IgD-negative memory B cell (primary cell): Measurements from ENCODE around the gene YEATS2. TPM values are rescaled to one million over a fixed set of nuclear protein-coding genes. Genes with fewer than 3 reads are reported as not detected.

Experiments used
- H3K27ac Mint-ChIP-seq, 3 donors: one replicate each; pipeline ENCODE4 v1.8.0; 2020 to 2022; ENCODE audit warnings: mild to moderate bottlenecking in 3 of 3, mixed read lengths in 3 of 3, moderate library complexity in 1 of 3
- H3K27me3 Mint-ChIP-seq: one replicate; pipeline ENCODE4 v1.8.0; 2021; ENCODE audit warnings: mixed read lengths
- H3K36me3 Mint-ChIP-seq: one replicate; pipeline ENCODE4 v1.8.0; 2020; ENCODE audit warnings: mild to moderate bottlenecking, mixed read lengths
- H3K4me1 Mint-ChIP-seq, 3 donors: one replicate each; pipeline ENCODE4 v1.8.0; 2020 to 2022; ENCODE audit warnings: mixed read lengths in 3 of 3, mild to moderate bottlenecking in 1 of 3
- H3K4me3 Mint-ChIP-seq, 4 donors: one replicate each; pipeline ENCODE4 v1.8.0; 2020 to 2022; ENCODE audit warnings: mild to moderate bottlenecking in 4 of 4, mixed read lengths in 4 of 4, moderate library complexity in 3 of 4
- H3K9me3 Mint-ChIP-seq, 3 donors: one replicate each; pipeline ENCODE4 v1.8.0; 2020 to 2021; ENCODE audit warnings: mixed read lengths in 3 of 3, mild to moderate bottlenecking in 1 of 3
- polyA plus RNA-seq: library from polyadenylated mRNA; unstranded; fragments of 300-500 nt; fragmentation: Illumina TruSeq; gene quantifications from one replicate; pipeline ENCODE4 v1.2.3, GENCODE V29; 2021

YEATS2 gene
- polyA plus RNA-seq, 1 donor from 2014 or later: 7.2 TPM

DNA sequence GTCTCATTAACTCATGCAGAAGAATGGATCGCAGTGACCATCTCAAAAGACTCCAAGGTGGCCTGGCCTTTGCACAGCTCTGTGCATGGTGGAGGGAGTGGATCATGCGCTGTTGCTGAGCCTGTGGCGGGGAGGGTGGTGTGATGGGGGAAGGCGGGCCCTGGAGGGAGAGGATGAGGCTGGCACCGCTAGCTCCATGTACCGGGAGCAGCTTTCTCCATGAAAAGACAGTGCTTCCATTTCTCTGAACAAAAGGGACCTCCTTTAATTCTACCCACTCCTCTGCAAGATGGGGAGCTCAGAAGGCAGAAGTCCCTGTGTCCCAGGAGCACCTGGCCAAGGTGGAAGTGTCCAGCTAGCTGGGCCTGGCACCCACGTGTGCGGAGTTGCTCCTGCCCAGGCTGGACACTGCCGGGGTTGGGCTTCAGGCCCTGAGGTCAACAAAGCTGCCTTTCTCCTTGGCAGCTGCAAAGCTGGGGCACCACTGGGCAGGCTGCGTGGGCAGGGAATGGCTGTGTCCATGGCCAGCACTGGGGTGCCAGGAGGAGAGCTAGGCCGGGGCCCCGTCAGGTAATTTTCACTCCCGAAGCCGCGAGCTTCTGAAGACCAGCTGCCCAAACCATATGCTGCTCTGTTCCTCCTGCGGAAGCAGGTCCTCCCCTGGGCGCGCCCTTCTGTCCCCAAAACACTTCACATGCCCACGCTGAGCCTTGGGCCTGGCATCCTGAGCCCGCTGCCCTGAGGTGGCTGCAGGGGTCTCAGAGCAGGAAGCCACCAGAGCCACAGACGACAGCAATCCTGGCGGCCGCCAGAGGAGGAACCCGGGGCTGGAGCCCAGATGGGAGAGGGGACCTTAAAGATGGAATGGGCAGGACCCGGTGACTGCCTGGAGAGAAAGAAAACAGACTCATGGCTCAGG, 121.4 kb downstream of the YEATS2 start:
- no peaks in the 10 kb centered on the region for H3K9me3 Mint-ChIP-seq
- H3K4me3 Mint-ChIP-seq: no peak overlapping the region

GRCh38 chr3:183819831-183820230, 122.2 kb downstream of the YEATS2 start:
- Mint-ChIP-seq H3K27ac (peak overlapping the region in 1 of 3 donors; percentile 45), H3K4me3 (no peak overlapping the region), H3K4me1 (peaks cover 5 to 10% (median 8%) of the 10 kb centered on the region in 3 donors), H3K27me3 (peaks cover 7% of the 10 kb centered on the region), H3K36me3 (peaks cover 2% of the 10 kb centered on the region), H3K9me3 (no peaks in the 10 kb centered on the region)

More for the DNA sequence above, 121.4 kb downstream of the YEATS2 start:
- Mint-ChIP-seq H3K27me3 (peaks cover 2% of the 10 kb centered on the region), H3K4me1 (peaks cover under 1 to 6% (median 1%) of the 10 kb centered on the region in 3 donors), H3K36me3 (peaks cover 2% of the 10 kb centered on the region), H3K27ac (no peak overlapping the region)

GRCh38 chr3:183822631-183823030, 125.0 kb downstream of the YEATS2 start:
- H3K4me3 Mint-ChIP-seq: peak overlapping the region in 1 of 4 donors; percentile 46
- H3K9me3 Mint-ChIP-seq: no peaks in the 10 kb centered on the region
- peaks cover 5 to 12% (median 11%) of the 10 kb centered on the region in 3 donors for H3K4me1 Mint-ChIP-seq
- H3K27me3 Mint-ChIP-seq: peaks cover 7% of the 10 kb centered on the region
- peak overlapping the region in 1 of 3 donors; percentile 85 for H3K27ac Mint-ChIP-seq
- H3K36me3 Mint-ChIP-seq: no peaks in the 10 kb centered on the region

DNA sequence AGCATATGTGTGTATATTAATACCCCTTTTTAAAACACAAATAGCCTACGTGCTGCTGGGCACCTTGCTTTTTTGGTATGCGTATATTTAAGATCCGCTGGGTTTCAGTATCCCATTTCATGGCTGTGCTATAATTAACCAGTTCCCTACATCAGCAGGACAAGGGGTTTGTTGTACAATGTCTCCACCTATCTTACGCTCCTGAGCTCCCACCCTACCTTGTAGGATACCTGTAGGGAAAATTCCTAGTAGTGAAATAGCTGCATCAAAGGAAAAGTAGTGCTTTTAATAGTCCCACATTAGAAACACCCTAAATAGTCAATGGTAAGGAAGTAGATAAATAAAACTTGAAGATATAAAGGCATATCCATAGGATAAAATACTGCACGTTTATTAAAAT, 126.4 kb downstream of the YEATS2 start:
- Mint-ChIP-seq H3K9me3 (no peaks in the 10 kb centered on the region), H3K27me3 (peaks cover 7% of the 10 kb centered on the region), H3K4me3 (peak overlapping the region; percentile 77 to 89 (median 84))

GRCh38 chr3:183824761-183825455, 127.3 kb downstream of the YEATS2 start:
- no peak overlapping the region for H3K27ac Mint-ChIP-seq
- H3K27me3 Mint-ChIP-seq: peaks cover 7% of the 10 kb centered on the region
- peaks cover 5 to 12% (median 11%) of the 10 kb centered on the region in 3 donors for H3K4me1 Mint-ChIP-seq
- peak overlapping the region; percentile 77 to 89 (median 84) for H3K4me3 Mint-ChIP-seq
- H3K36me3 Mint-ChIP-seq: no peaks in the 10 kb centered on the region
- H3K9me3 Mint-ChIP-seq: no peaks in the 10 kb centered on the region

More for the DNA sequence above, 126.4 kb downstream of the YEATS2 start:
- Mint-ChIP-seq H3K36me3 (no peaks in the 10 kb centered on the region), H3K27ac (no peak overlapping the region), H3K4me1 (peaks cover 5 to 12% (median 11%) of the 10 kb centered on the region in 3 donors)

DNA sequence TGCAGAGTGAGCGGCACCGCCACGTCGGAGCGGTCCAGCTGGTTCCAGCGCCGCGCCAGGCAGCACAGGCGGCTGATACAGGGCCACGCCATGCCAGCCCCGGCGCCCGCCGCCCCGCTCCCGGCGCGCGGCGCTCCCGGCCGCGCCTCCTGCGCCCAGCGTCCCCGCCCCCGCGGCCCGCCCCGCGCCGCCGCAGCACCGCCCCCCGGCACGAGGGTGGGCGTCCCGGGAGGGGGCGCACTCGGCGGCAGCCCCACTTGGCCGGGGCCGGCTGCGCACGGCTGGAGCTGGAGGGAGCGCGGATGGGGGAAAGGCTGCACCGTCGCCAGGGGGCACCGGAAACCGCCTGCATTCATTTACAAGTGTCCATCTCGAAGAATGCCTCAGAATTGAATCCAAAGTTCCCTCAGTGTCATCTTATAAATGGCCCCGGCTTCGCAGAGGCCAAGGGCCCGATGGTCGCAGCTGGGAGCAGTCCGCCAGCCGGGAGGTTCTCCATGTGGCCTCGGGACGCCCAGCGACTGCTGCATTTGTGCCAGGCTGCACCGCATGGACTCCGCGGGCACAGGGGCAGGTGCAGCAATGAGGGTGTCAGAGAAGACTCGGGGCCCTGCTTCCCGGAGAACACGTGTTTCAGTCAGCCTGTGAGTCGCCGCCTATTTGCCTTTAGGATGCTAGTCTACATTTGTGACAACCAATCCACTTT, 128.0 kb downstream of the YEATS2 start, which contains the start of gene MAP6D1:
MAP6D1 (minus strand) TSS at position 122 of the 706 bp plus-strand sequence; CDS start at position 92, 30 bp downstream.
- Mint-ChIP-seq H3K36me3 (no peaks in the 10 kb centered on the region), H3K9me3 (no peaks in the 10 kb centered on the region), H3K27me3 (peaks cover 7% of the 10 kb centered on the region), H3K4me3 (peak within 1 kb of the TSS; percentile 80 to 89 (median 87)), H3K4me1 (peaks cover 5 to 12% (median 11%) of the 10 kb centered on the region in 3 donors), H3K27ac (peak within 1 kb of the TSS in 1 of 3 donors; percentile 39)

GRCh38 chr3:183826448-183827250, 129.1 kb downstream of the YEATS2 start:
- Mint-ChIP-seq H3K9me3 (no peaks in the 10 kb centered on the region), H3K4me3 (peak overlapping the region; percentile 80 to 87 (median 84)), H3K4me1 (peaks cover 5 to 12% (median 11%) of the 10 kb centered on the region in 3 donors), H3K36me3 (no peaks in the 10 kb centered on the region), H3K27ac (peak overlapping the region in 2 of 3 donors; percentile 22 to 39), H3K27me3 (peaks cover 7% of the 10 kb centered on the region)

DNA sequence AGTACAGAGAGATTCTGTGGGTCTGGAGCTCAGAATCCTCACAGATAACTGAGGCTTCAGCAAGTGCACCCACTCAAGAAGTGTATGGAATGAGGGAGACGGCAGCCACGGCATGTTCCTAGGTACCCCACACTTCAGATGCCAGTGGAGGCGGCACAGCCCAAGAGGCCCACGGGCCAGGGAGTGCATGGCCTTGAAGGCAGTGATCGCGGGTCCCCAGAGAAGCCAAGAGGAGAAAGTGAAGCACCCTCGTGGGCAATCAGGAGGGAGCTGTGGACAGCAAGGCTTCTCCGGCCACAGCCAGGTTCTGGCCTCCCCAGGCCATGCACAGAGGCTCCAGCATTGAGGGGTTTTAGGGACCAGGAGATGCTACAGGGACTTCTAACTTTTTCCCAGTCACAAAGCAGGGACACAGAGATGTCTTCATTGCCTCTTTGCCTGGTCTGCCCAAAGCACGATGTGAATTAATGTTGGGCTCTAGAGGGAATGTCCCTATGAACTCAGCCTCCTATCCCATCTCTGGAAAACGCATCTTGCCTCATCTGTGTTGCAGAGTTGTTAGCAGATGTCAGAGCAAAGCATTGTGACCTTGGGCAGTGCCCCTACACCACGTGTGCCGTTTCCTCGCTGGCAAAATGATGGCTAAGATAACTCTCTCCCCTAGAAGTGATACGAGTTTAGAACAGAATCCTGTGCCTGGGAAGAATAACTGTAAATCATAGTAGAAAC, 130.4 kb downstream of the YEATS2 start:
- Mint-ChIP-seq H3K4me1 (peaks cover 5 to 12% (median 11%) of the 10 kb centered on the region in 3 donors), H3K9me3 (no peaks in the 10 kb centered on the region), H3K36me3 (no peaks in the 10 kb centered on the region), H3K4me3 (peak overlapping the region in 1 of 4 donors; percentile 45), H3K27me3 (peaks cover 7% of the 10 kb centered on the region), H3K27ac (peak overlapping the region in 1 of 3 donors; percentile 9)

DNA sequence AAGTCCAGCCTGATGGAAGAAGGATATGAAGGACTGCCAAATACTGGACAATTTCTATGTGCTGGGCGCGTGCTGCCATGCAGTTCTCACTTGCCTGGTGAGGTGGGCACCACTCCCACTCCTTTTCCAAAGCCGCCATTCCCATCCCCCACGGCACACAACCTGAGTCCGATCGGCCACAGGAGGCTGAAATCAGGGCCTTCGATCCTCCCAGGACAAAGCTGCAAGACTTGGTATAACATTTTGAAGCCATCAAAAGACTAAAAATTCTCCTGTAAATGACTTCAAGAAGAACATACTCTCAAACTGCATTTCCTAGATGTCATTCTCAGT, 130.9 kb downstream of the YEATS2 start:
- Mint-ChIP-seq H3K4me1 (peaks cover 5 to 12% (median 11%) of the 10 kb centered on the region in 3 donors), H3K36me3 (peaks cover 2% of the 10 kb centered on the region), H3K4me3 (peak overlapping the region in 2 of 4 donors; percentile 15 to 45), H3K9me3 (no peaks in the 10 kb centered on the region), H3K27ac (peak overlapping the region in 1 of 3 donors; percentile 9), H3K27me3 (peaks cover 7% of the 10 kb centered on the region)

GRCh38 chr3:183829466-183829865, 131.9 kb downstream of the YEATS2 start:
- Mint-ChIP-seq H3K4me3 (peak overlapping the region in 1 of 4 donors; percentile 18), H3K36me3 (peaks cover 5% of the 10 kb centered on the region), H3K4me1 (peaks cover 0 to 5% (median 3%) of the 10 kb centered on the region in 3 donors), H3K9me3 (no peaks in the 10 kb centered on the region), H3K27ac (no peak overlapping the region), H3K27me3 (peaks cover under 1% of the 10 kb centered on the region)

- H3K4me1 Mint-ChIP-seq: peaks cover 0 to 3% (median 2%) of the 10 kb centered on the region in 3 donors
- no peaks in the 10 kb centered on the region for H3K9me3 Mint-ChIP-seq
- peaks cover 5% of the 10 kb centered on the region for H3K36me3 Mint-ChIP-seq
- no peak overlapping the region for H3K4me3 Mint-ChIP-seq
- H3K27ac Mint-ChIP-seq: no peak overlapping the region
- H3K27me3 Mint-ChIP-seq: no peaks in the 10 kb centered on the region
Observed at GRCh38 chr3:183830187-183830586, 132.6 kb downstream of the YEATS2 start.

GRCh38 chr3:183833516-183833915, 135.9 kb downstream of the YEATS2 start:
- Mint-ChIP-seq H3K27me3 (no peaks in the 10 kb centered on the region), H3K27ac (peak overlapping the region in 1 of 3 donors; percentile 16), H3K4me1 (no peaks in the 10 kb centered on the region), H3K9me3 (no peaks in the 10 kb centered on the region), H3K36me3 (peaks cover 7% of the 10 kb centered on the region), H3K4me3 (no peak overlapping the region)

DNA sequence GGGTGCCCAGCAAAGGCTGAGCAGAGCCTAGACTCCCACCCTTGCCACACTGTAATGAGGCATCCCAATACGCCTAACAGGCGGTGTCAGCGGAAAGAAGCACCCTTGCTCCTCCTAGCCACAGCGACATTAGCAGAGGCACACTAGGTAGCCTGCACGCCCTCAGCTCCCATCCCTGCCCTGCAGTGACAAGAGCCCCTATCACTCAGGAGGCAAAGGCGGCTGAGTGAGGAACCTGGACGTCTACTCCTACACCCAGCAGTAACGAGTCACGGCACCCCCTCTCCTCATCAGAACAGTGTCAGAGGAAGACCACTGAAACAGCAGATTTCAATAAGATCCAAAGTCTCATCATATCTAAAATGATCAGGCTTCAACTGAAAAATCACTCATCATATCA, 139.8 kb downstream of the YEATS2 start:
- no peak overlapping the region for H3K27ac Mint-ChIP-seq
- H3K9me3 Mint-ChIP-seq: no peaks in the 10 kb centered on the region
- peaks cover 11% of the 10 kb centered on the region for H3K36me3 Mint-ChIP-seq
- H3K4me3 Mint-ChIP-seq: no peak overlapping the region
- no peaks in the 10 kb centered on the region for H3K27me3 Mint-ChIP-seq
- no peaks in the 10 kb centered on the region for H3K4me1 Mint-ChIP-seq
